Right atrium auricular region (tissue), 2 donors: ENCODE data around the gene CFAP161. TPM values are rescaled to one million over a fixed set of nuclear protein-coding genes. Genes with fewer than 3 reads are reported as not detected.
"Not testable (repeated sequence)": the region's sequence is repeated elsewhere in the genome, so short reads cannot be mapped to it uniquely, and the experiment has no call there.

Experiments
- DNase-seq: peaks from one replicate; pipeline ENCODE4 v3.0.0-alpha.2; 2019; ENCODE audit warnings: low spot score
- H3K27ac ChIP-seq, 2 donors: fragments of 200-600 bp; sonication (generic); 1 replicate in 1 of 2; 2 replicates in 1 of 2; pipeline ENCODE4 v1.5.1; 2016 to 2019
- H3K27me3 ChIP-seq, 2 donors: fragments of 200-600 bp; sonication (generic); one replicate each; pipeline versions ENCODE4 v1.5.1 to v1.6.0; 2017 to 2019
- H3K36me3 ChIP-seq: fragments of 200-600 bp; sonication (generic); one replicate; pipeline ENCODE4 v1.5.1; 2016
- H3K4me1 ChIP-seq, 2 donors: fragments of 200-600 bp; sonication (generic); one replicate each; pipeline versions ENCODE4 v1.5.1 to v1.6.0; 2017 to 2019
- H3K4me3 ChIP-seq, 2 donors: fragments of 200-600 bp; sonication (generic); 1 replicate in 1 of 2; 2 replicates in 1 of 2; pipeline ENCODE4 v1.5.1; 2017 to 2019; ENCODE audit warnings: mild to moderate bottlenecking in 1 of 2, moderate library complexity in 1 of 2
- H3K9me3 ChIP-seq, 2 donors: fragments of 200-600 bp; sonication (generic); one replicate each; pipeline ENCODE4 v1.5.1; 2019
- CTCF ChIP-seq, 2 donors: fragments of 200-600 bp; sonication (generic); IDR thresholded peaks; one replicate each; pipeline ENCODE4 v1.5.1; 2019; ENCODE audit warnings: antibody characterized with exemption in 2 of 2
- total RNA-seq, 2 donors: library from RNA; depleted of rRNA; stranded (reverse); fragments of >200 nt; gene quantifications; one replicate each; pipeline ENCODE4 v1.1.0, GENCODE V29; 2016

CFAP161 gene
- total RNA-seq, 2 donors from 2014 or later = 6.2 TPM; not detected in 1

DNA sequence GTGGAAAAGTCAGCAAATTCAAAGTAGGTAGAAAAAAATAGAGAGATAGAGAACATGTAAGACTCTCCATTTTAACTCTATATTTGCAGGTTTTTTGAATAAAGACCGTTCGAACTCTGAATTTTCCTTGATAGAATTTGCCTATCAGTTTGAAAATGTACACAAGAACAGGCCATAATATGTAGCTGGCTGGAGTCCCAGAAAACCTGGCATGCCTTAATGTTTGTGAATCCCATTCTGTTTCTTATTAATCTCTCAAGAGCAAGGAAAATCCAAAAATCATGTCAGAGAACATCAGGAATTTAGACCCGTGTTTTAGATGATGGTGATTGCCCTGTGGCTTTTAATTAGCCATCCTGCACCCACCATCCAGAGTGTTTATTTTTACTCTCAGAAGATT lies 7.2 kb upstream of the CFAP161 start:
- DNase-seq = no peak
- Histone ChIP-seq H3K27ac (no peak overlapping the region), H3K4me1 (no peaks in the 10 kb centered on the region), H3K27me3 (no peaks in the 10 kb centered on the region), H3K36me3 (no peaks in the 10 kb centered on the region), H3K9me3 (no peaks in the 10 kb centered on the region), H3K4me3 (no peak overlapping the region)
- TF ChIP-seq CTCF (IDR thresholded peaks at IDR 0.05) = no peak

DNA sequence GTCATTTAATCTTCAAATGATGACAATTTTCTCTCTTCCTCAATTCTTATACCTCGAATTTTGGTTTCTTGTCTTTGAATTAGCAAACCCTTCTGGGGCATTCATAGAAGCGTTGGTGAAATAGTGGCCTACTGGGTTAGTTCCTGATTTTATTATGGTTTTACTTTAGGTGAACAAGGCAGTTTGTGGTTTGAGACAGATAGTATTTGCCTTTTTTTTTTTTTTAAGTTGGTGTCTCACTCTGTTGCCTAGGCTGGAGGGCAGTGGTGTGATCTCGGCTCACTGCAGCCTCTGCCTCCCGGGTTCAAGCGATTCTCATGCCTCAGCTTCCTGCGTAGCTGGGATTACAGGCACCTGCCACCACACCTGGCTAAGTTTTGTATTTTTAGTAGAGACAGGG lies 7.4 kb downstream of the CFAP161 start:
- not testable (repeated sequence) for H3K9me3 ChIP-seq, H3K4me3 ChIP-seq, H3K27me3 ChIP-seq, H3K36me3 ChIP-seq, H3K4me1 ChIP-seq, H3K27ac ChIP-seq, DNase-seq

DNA sequence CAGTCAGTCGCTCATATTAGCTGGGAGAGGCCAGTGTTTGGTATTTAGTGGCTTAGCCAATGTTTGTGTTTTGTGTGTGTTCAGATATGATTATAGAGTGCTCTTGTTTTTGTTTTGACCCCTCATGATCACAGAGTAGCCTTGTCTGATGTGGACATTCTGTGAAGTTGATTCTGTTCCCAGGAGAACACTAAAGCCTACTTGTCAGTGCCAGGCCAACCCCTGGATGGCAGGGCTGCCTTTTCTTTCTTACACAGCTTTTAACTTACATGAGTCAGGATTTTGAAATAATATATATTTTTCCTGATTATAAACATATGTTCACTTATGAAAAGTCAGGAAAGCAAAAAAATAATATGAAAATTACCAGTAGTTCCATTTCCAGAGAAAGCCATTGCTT lies 11.9 kb downstream of the CFAP161 start:
- H3K4me1 ChIP-seq = no peaks in the 10 kb centered on the region
- H3K9me3 ChIP-seq = no peaks in the 10 kb centered on the region
- DNase-seq = no peak
- H3K4me3 ChIP-seq = no peak overlapping the region
- H3K27ac ChIP-seq = no peak overlapping the region
- H3K36me3 ChIP-seq = no peaks in the 10 kb centered on the region
- H3K27me3 ChIP-seq = no peaks in the 10 kb centered on the region
- no peak for TF ChIP-seq CTCF (IDR thresholded peaks at IDR 0.05)

- Histone ChIP-seq H3K27me3 (no peaks in the 10 kb centered on the region), H3K36me3 (no peaks in the 10 kb centered on the region), H3K9me3 (no peaks in the 10 kb centered on the region), H3K4me3 (no peak overlapping the region), H3K4me1 (no peaks in the 10 kb centered on the region), H3K27ac (no peak overlapping the region)
- DNase-seq = no peak
- no peak for TF ChIP-seq CTCF (IDR thresholded peaks at IDR 0.05)
These were observed 12.4 kb downstream of the CFAP161 start for GRCh38 chr15:81146466-81146865.

DNA sequence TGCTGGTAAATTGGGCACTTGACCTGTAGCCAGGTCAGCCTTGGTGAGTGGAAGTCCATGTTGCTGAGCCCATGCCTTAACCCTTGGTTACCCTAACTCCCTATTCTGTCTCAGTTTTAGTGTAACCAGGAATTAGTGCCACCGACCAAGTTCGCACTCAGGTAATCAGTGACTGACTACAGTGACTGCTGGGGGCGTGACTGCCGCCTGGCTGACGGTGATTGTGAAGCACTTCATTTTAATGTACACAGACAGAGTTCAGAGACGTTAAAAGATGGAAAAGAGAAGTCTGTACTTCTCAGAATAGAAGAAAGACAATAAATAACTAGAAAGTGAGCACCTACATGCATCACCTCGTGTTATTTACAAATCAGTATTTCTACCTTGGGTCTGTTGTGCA lies 17.3 kb downstream of the CFAP161 start:
- no peak overlapping the region for H3K4me3 ChIP-seq
- H3K27me3 ChIP-seq = no peaks in the 10 kb centered on the region
- H3K27ac ChIP-seq = no peak overlapping the region
- no peaks in the 10 kb centered on the region for H3K4me1 ChIP-seq
- no peaks in the 10 kb centered on the region for H3K36me3 ChIP-seq
- H3K9me3 ChIP-seq = no peaks in the 10 kb centered on the region
- DNase-seq = no peak
- TF ChIP-seq CTCF (IDR thresholded peaks at IDR 0.05) = no peak

DNA sequence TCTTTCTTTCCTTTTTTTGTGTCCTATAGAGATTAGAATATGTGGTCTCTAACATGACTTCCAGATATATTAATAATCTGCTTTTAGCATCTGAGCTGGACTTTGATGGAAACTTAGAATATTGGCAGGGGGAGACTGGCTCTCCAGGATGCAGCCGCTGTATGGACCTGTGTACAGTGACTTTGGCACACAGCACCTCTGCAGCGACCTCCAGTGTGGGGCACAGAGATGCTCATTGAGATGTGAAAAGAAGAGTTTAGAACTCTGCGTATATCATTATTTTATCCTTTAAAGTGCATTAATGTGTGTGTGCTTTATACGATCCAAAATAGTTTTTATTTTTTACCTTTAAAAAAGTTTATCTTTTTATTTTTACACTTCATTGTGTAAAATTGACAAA lies 18.3 kb downstream of the CFAP161 start:
- DNase-seq = no peak
- Histone ChIP-seq H3K4me3 (no peak overlapping the region), H3K4me1 (peaks cover 0 to 4% of the 10 kb centered on the region in 2 donors), H3K36me3 (no peaks in the 10 kb centered on the region), H3K9me3 (no peaks in the 10 kb centered on the region), H3K27ac (no peak overlapping the region), H3K27me3 (no peaks in the 10 kb centered on the region)
- no peak for TF ChIP-seq CTCF (IDR thresholded peaks at IDR 0.05)
